ENCODE data around the gene RAPGEF3.
A peak's percentile ranks its signal among the peaks of the same experiment; 100 is the strongest.

RAPGEF3 gene

GRCh38 chr12:47698055-47698454, 60.6 kb downstream of the RAPGEF3 start:
- peak; percentile 74 for DNase-seq (ENCODE audit: low read depth)
- no peak for TF ChIP-seq POLR2A (IDR thresholded peaks at IDR 0.05; ENCODE audit: extremely low read depth, insufficient read length)
- TF ChIP-seq, protein P1, sequence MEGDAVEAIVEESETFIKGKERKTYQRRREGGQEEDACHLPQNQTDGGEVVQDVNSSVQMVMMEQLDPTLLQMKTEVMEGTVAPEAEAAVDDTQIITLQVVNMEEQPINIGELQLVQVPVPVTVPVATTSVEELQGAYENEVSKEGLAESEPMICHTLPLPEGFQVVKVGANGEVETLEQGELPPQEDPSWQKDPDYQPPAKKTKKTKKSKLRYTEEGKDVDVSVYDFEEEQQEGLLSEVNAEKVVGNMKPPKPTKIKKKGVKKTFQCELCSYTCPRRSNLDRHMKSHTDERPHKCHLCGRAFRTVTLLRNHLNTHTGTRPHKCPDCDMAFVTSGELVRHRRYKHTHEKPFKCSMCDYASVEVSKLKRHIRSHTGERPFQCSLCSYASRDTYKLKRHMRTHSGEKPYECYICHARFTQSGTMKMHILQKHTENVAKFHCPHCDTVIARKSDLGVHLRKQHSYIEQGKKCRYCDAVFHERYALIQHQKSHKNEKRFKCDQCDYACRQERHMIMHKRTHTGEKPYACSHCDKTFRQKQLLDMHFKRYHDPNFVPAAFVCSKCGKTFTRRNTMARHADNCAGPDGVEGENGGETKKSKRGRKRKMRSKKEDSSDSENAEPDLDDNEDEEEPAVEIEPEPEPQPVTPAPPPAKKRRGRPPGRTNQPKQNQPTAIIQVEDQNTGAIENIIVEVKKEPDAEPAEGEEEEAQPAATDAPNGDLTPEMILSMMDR (IDR thresholded peaks at IDR 0.05; ENCODE audit: low read depth, low read length), result no peak
- TF ChIP-seq MYC (IDR thresholded peaks at IDR 0.05; ENCODE audit: low read depth, low read length), result no peak
- TF ChIP-seq MAX (IDR thresholded peaks at IDR 0.05; ENCODE audit: low read depth, low read length), result no peak

GRCh38 chr12:47689215-47689614, 69.5 kb downstream of the RAPGEF3 start:
- no peak overlapping the region for H3K4me3 ChIP-seq (ENCODE audit: low read depth, low read length)
- TF ChIP-seq POLR2A (IDR thresholded peaks at IDR 0.05; ENCODE audit: extremely low read depth, insufficient read length) (no peak), MYC (IDR thresholded peaks at IDR 0.05; ENCODE audit: low read depth, low read length) (no peak), MAX (IDR thresholded peaks at IDR 0.05; ENCODE audit: low read depth, low read length) (no peak)
- TF ChIP-seq, protein P1 (IDR thresholded peaks at IDR 0.05; ENCODE audit: low read depth, low read length), result no peak
- no peak for DNase-seq (ENCODE audit: low read depth)

More at GRCh38 chr12:47698055-47698454, 60.6 kb downstream of the RAPGEF3 start:
- H3K4me3 ChIP-seq (ENCODE audit: low read depth, low read length), result no peak overlapping the region

- DNase-seq (ENCODE audit: low read depth), result no peak
- TF ChIP-seq POLR2A (IDR thresholded peaks at IDR 0.05; ENCODE audit: extremely low read depth, insufficient read length) (no peak), MYC (IDR thresholded peaks at IDR 0.05; ENCODE audit: low read depth, low read length) (no peak), MAX (IDR thresholded peaks at IDR 0.05; ENCODE audit: low read depth, low read length) (no peak)
- TF ChIP-seq, protein P1 (IDR thresholded peaks at IDR 0.05; ENCODE audit: low read depth, low read length), result no peak
- H3K4me3 ChIP-seq (ENCODE audit: low read depth, low read length), result no peak overlapping the region
Measured at GRCh38 chr12:47687636-47688035, 71.0 kb downstream of the RAPGEF3 start.

GRCh38 chr12:47686645-47687240, 71.9 kb downstream of the RAPGEF3 start:
- no peak for TF ChIP-seq POLR2A (IDR thresholded peaks at IDR 0.05; ENCODE audit: extremely low read depth, insufficient read length)
- TF ChIP-seq, protein P1 (IDR thresholded peaks at IDR 0.05; ENCODE audit: low read depth, low read length), result peak; percentile 61
- peak; percentile 59 for DNase-seq (ENCODE audit: low read depth)
- no peak overlapping the region for H3K4me3 ChIP-seq (ENCODE audit: low read depth, low read length)
